VCaP (cell line): ENCODE results near the gene LCP1.

ENCODE experiments used
- H3K27ac ChIP-seq: fragments of 450-650 bp; 2 replicates; pipeline ENCODE4 v1.5.1; 2017
- TF ChIP-seq, protein P1 (sequence below): fragments of 450-650 bp; conservative IDR thresholded peaks from 2 replicates; pipeline ENCODE4 v1.5.1; 2017; ENCODE audit warnings: mild to moderate bottlenecking, moderate library complexity

LCP1 gene

DNA sequence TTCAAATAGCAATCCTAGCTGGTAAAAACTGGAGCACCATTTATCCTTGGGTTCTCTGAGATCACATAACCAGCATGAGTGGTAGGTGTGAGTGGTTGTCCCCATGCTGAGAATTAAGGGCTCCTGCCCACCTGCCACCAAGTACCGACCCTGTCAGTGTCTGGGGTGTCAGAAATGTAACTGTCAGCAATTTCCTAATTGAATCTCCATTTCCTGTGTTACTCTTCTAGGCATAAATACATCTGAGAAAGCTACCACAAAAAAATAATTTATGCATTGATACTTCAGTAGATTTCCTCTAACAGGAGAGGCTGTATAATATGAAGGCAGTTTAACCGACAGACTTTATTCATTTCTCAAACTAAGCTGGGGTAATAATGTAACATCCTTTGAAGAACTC lies 102.2 kb downstream of the LCP1 start:
- TF ChIP-seq, protein P1, sequence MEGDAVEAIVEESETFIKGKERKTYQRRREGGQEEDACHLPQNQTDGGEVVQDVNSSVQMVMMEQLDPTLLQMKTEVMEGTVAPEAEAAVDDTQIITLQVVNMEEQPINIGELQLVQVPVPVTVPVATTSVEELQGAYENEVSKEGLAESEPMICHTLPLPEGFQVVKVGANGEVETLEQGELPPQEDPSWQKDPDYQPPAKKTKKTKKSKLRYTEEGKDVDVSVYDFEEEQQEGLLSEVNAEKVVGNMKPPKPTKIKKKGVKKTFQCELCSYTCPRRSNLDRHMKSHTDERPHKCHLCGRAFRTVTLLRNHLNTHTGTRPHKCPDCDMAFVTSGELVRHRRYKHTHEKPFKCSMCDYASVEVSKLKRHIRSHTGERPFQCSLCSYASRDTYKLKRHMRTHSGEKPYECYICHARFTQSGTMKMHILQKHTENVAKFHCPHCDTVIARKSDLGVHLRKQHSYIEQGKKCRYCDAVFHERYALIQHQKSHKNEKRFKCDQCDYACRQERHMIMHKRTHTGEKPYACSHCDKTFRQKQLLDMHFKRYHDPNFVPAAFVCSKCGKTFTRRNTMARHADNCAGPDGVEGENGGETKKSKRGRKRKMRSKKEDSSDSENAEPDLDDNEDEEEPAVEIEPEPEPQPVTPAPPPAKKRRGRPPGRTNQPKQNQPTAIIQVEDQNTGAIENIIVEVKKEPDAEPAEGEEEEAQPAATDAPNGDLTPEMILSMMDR, result no peak
- no peak overlapping the region for H3K27ac ChIP-seq

DNA sequence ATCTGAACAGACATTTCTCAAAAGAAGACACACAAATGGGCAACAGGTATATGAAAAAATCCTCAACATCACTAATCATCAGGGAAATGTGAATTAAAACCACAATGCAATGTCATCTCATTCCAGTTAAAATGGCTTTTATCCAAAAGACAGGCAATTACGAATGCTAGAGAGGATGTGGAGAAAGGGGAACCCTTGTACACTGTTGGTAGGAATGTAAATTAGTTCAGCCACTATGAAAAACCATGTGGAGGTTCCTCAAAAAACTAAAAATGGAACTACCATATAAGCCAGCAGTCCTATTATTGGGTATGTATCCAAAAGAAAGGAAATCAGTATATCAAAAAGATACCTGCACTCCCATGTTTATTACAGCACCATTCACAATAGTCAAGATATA lies 104.7 kb downstream of the LCP1 start:
- TF ChIP-seq, protein P1, result no peak
- no peak overlapping the region for H3K27ac ChIP-seq

DNA sequence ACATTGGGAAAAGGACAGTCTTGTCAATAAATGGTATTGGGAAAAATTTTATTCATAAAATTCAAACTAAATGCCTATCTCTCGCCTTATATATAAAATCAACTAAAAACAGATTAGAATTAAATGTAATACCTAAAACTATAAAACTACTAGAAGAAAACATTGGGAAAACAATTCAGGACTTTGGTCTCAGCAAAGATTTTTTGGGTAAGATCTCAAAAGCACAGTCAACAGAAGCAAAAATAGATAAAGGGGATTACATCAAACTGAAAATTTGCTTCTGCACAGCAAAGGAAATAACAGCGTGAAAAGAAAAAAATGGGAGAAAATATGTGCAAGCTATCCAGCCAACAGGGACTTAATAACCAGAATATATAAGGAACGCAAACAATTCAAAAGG lies 105.2 kb downstream of the LCP1 start:
- no peak overlapping the region for H3K27ac ChIP-seq
- TF ChIP-seq, protein P1, result no peak
